K562 (cell line): ENCODE data around the gene PSPC1. TPM values are rescaled to one million over a fixed set of nuclear protein-coding genes. Genes with fewer than 3 reads are reported as not detected.

Experiments used
- ATAC-seq: fragments of 200-7000 bp; cut with Tn5 transposase; 3 replicates; pipeline ENCODE4 v1.9.1; 2020; ENCODE audit warnings: moderate library complexity
- BruUV-seq: library from RNA; stranded (reverse); fragments of 400-500 nt; replicated peaks from 2 replicates; lab custom pipeline; 2021; lab: Mats Ljungman, UMichigan
- CTCF ChIA-PET: fragments of 300-600 bp; formaldehyde crosslinking; extraction: SDS; loops from one replicate; lab custom pipeline; 2021; ENCODE audit warnings: low intra/inter-chr PET ratio; lab: Yijun Ruan, JAX
- POLR2A ChIA-PET: fragments of 300-600, 350-650 bp; sonication (Branson Sonifier 250); formaldehyde crosslinking; extraction: SDS; loops from one replicate; lab custom pipeline; 2021; ENCODE audit warnings: antibody characterized with exemption, inconsistent platforms; lab: Yijun Ruan, JAX
- DNase-seq, 4 experiments: peaks; one replicate each; pipeline versions ENCODE4 v3.0.0 to v3.0.0-alpha.2; 2011 to 2018; ENCODE audit warnings: low spot score in 3 of 4, mixed read lengths in 3 of 4; ENCODE audit errors: extremely low read depth in 1 of 4
- FAIRE-seq: peaks from 2 replicates; lab custom pipeline; 2011; peaks lifted over from hg19 to GRCh38; lab: Jason Lieb, UNC
- H2AFZ ChIP-seq: 2 replicates; pipeline ENCODE4 v1.6.0; 2011; ENCODE audit warnings: low read depth, low read length, control low read depth, inconsistent platforms
- H3K27ac ChIP-seq: fragments of 200-600 bp; 3 replicates; pipeline ENCODE4 v1.8.0; 2011; ENCODE audit warnings: low read depth, mild to moderate bottlenecking, control low read depth, inconsistent platforms, low read length, moderate library complexity, mixed read lengths; ENCODE audit errors: extremely low read depth
- H3K27me3 ChIP-seq, 2 experiments: fragments of 300-600 bp in 1 of 2; 2 replicates in 1 of 2; 3 replicates in 1 of 2; pipeline versions ENCODE4 v1.6.0 to v1.8.0; 2011; ENCODE audit warnings: inconsistent platforms in 2 of 2, low read length in 2 of 2, mild to moderate bottlenecking in 1 of 2, mixed read lengths in 1 of 2, moderate library complexity in 1 of 2; ENCODE audit not compliant: control insufficient read depth in 2 of 2, insufficient read depth in 2 of 2
- H3K36me3 ChIP-seq: fragments of 300-600 bp; 3 replicates; pipeline ENCODE4 v1.8.0; 2011; ENCODE audit warnings: mild to moderate bottlenecking, low read length, inconsistent platforms; ENCODE audit not compliant: control insufficient read depth, insufficient read depth
- H3K4me1 ChIP-seq, 2 experiments: fragments of 200-600 bp in 1 of 2; replicated peaks in 1 of 2; 2 replicates in 1 of 2; 3 replicates in 1 of 2; pipeline versions ENCODE4 v1.5.1 to v1.8.0; 2011; ENCODE audit warnings: inconsistent platforms in 2 of 2, low read length in 2 of 2, mild to moderate bottlenecking in 1 of 2, mixed read lengths in 1 of 2, moderate library complexity in 1 of 2; ENCODE audit not compliant: control insufficient read depth in 2 of 2, insufficient read depth in 2 of 2
- H3K4me2 ChIP-seq: 2 replicates; pipeline ENCODE4 v1.6.1; 2011; ENCODE audit warnings: low read length, control low read depth, inconsistent platforms, mixed read lengths; ENCODE audit not compliant: insufficient read depth
- H3K4me3 ChIP-seq: fragments of 200-600 bp; sonication (generic), shearing (Covaris generic); 2 replicates; pipeline ENCODE4 v1.5.1; 2016; ENCODE audit warnings: control low read depth, inconsistent platforms
- H3K79me2 ChIP-seq: fragments of 200-600 bp; 3 replicates; pipeline ENCODE4 v1.8.0; 2011; ENCODE audit warnings: low read length, inconsistent platforms; ENCODE audit not compliant: control insufficient read depth, insufficient read depth
- H3K9ac ChIP-seq, 2 experiments: 2 replicates each; pipeline versions ENCODE4 v1.6.0 to v1.6.1; 2011; ENCODE audit warnings: low read depth in 2 of 2, low read length in 2 of 2, control low read depth in 1 of 2, inconsistent platforms in 1 of 2, mild to moderate bottlenecking in 1 of 2, mixed read lengths in 1 of 2; ENCODE audit not compliant: insufficient read depth in 1 of 2
- H3K9me1 ChIP-seq: one replicate; pipeline ENCODE4 v1.6.0; 2011; ENCODE audit warnings: inconsistent platforms, mild to moderate bottlenecking, low read length, moderate library complexity; ENCODE audit not compliant: control insufficient read depth, insufficient read depth
- H3K9me3 ChIP-seq: replicated peaks from 2 replicates; pipeline ENCODE4 v1.5.1; 2011; ENCODE audit warnings: low read depth, low read length, inconsistent platforms; ENCODE audit not compliant: control insufficient read depth, insufficient read depth
- H4K20me1 ChIP-seq: replicated peaks from 2 replicates; pipeline ENCODE4 v1.6.1; 2011; ENCODE audit warnings: low read length, inconsistent platforms, mixed read lengths; ENCODE audit not compliant: control insufficient read depth, insufficient read depth
- ASH1L ChIP-seq: fragments of 450-650 bp; IDR thresholded peaks from 2 replicates; pipeline ENCODE4 v1.6.1; 2018; ENCODE audit warnings: borderline replicate concordance, mild to moderate bottlenecking, low read depth; ENCODE audit not compliant: partially characterized antibody
- CC2D1A ChIP-seq: fragments of 450-650 bp; IDR thresholded peaks from 2 replicates; pipeline ENCODE4 v1.6.1; 2017; ENCODE audit warnings: mild to moderate bottlenecking
- GABPB1 ChIP-seq: sonication (generic); formaldehyde crosslinking; IDR thresholded peaks from 2 replicates; pipeline ENCODE4 v1.8.0; 2022; ENCODE audit warnings: mild to moderate bottlenecking, missing genetic modification reagents
- IRF2 ChIP-seq: sonication (generic); formaldehyde crosslinking; IDR thresholded peaks from 2 replicates; pipeline ENCODE4 v1.8.1; 2022; ENCODE audit warnings: mild to moderate bottlenecking, missing genetic modification reagents
- MAFG ChIP-seq: fragments of 450-650 bp; conservative IDR thresholded peaks from 2 replicates; pipeline ENCODE4 v1.6.1; 2016; ENCODE audit warnings: missing genetic modification characterization, missing compliant biosample characterization
- POU5F1 ChIP-seq: fragments of 150-350 bp; IDR thresholded peaks from 2 replicates; pipeline ENCODE4 v1.6.1; 2014; ENCODE audit warnings: borderline replicate concordance, low read length, low read depth, mild to moderate bottlenecking; ENCODE audit not compliant: partially characterized antibody
- SMC3 ChIP-seq: conservative IDR thresholded peaks from 2 replicates; pipeline ENCODE4 v1.6.1; 2011; ENCODE audit warnings: low read depth, low read length, improper control_type of control experiment; ENCODE audit not compliant: insufficient read depth
- TEAD1 ChIP-seq, 2 experiments: fragments of 450-650 bp in 1 of 2; sonication (generic) in 1 of 2; formaldehyde crosslinking; IDR thresholded peaks; 2 replicates each; pipeline versions ENCODE4 v1.4.0 to v1.8.0; 2020 to 2022; ENCODE audit warnings: mild to moderate bottlenecking in 2 of 2, missing genetic modification reagents in 1 of 2
- TGIF2 ChIP-seq: sonication (generic); formaldehyde crosslinking; IDR thresholded peaks from 2 replicates; pipeline ENCODE4 v1.8.1; 2022; ENCODE audit warnings: mild to moderate bottlenecking, missing genetic modification reagents, moderate library complexity
- XRCC4 ChIP-seq: IDR thresholded peaks from one replicate; pipeline ENCODE4 v1.6.1; 2011; ENCODE audit not compliant: insufficient read depth, insufficient read length; ENCODE audit errors: extremely low read depth
- ZNF124 ChIP-seq: sonication (generic); formaldehyde crosslinking; IDR thresholded peaks from 2 replicates; pipeline ENCODE4 v1.8.1; 2022; ENCODE audit warnings: missing genetic modification reagents
- ZNF507 ChIP-seq: conservative IDR thresholded peaks from 2 replicates; pipeline ENCODE4 v1.6.1; 2017; ENCODE audit warnings: missing genetic modification characterization, missing compliant biosample characterization
- WGBS: fragments of 100-300 bp; shearing (Covaris generic); methylation state at CpG from one replicate; pipeline ENCODE4 v1.1.6; 2016; ENCODE audit warnings: low coverage, mixed read lengths; ENCODE audit not compliant: insufficient coverage; ENCODE audit errors: missing lambda C conversion rate; 5-methylcytosine and 5-hydroxymethylcytosine counted together
- in situ Hi-C: fragments of 300-500 bp; cut with MboI; formaldehyde crosslinking; loops from 4 replicates; pipeline ENCODE4 v1.15.0; 2018; ENCODE audit warnings: inconsistent platforms, mixed read lengths
- intact Hi-C: fragments of 100-400 bp; cut with micrococcal nuclease; formaldehyde crosslinking; loops from 2 replicates; pipeline ENCODE4 v1.14.2; 2022
- polyA plus RNA-seq, 8 experiments: library from polyadenylated mRNA; depleted of rRNA in 4 of 8; stranded (reverse) in 5 of 8; unstranded in 3 of 8; fragments of >200 nt; fragmentation: Nextera tagmentation in 2 of 8; fragmentation: Illumina TruSeq in 1 of 8; extraction: Ambion mirVana in 2 of 8; extraction: Trizol in 1 of 8; gene quantifications; 2 replicates each; pipeline versions ENCODE4 v1.2.1 to v1.2.3, GENCODE V29; 2011 to 2014; ENCODE audit warnings: inconsistent platforms in 1 of 8, missing spikeins in 1 of 8
- total RNA-seq, 7 experiments: library from RNA; depleted of rRNA in 6 of 7; stranded (reverse); fragments of >200 nt in 6 of 7; fragmentation: Illumina TruSeq in 2 of 7; extraction: Trizol in 2 of 7; gene quantifications; 2 replicates each; pipeline versions ENCODE4 v1.2.1 to v1.2.3, GENCODE V29; 2011 to 2021; ENCODE audit warnings: low replicate concordance in 1 of 7
- TF ChIP-seq, protein P1 (sequence below): fragments of 250-450 bp; sonication (Bioruptor Pico); IDR thresholded peaks from 2 replicates; pipeline ENCODE4 v1.5.0; 2020; ENCODE audit warnings: mild to moderate bottlenecking, borderline replicate concordance
- TF ChIP-seq, protein P2 (sequence below): sonication (generic); formaldehyde crosslinking; IDR thresholded peaks from 2 replicates; pipeline ENCODE4 v1.8.0; 2023; ENCODE audit warnings: missing genetic modification reagents, mild to moderate bottlenecking, borderline replicate concordance
- TF ChIP-seq, protein P3 (sequence below): IDR thresholded peaks from 2 replicates; pipeline ENCODE4 v1.6.1; 2014; ENCODE audit warnings: antibody characterized with exemption

The PSPC1 gene
- total and polyA plus RNA-seq, 9 of the 15 experiments (the other 6 are each of a cell fraction or from before 2014, with no cell fraction given): 8.6 to 60.4 (median 42.4) TPM

DNA sequence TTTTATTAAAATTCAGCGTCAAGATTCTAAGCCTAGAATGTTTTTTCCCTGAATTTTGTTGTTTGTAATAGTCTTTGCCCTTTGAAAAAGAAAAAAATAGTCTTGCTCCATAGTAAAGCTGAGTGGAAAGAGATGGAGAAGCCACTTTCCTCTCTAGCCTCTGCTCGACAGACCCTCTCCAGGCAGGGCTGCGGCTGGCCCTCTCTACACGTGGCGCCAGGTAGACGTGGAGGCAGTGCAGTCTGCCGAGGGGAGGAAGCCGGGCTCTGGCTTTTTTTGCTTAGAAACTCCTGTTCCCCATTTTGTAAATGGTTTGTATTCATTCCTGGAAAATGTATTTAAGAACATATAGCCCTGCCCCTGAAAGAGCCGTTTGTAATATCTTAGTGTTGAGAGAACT is 114.0 kb downstream of the PSPC1 start:
- H3K9me1 ChIP-seq: no peaks in the 10 kb centered on the region
- H3K4me3 ChIP-seq: no peak overlapping the region
- no peaks in the 10 kb centered on the region for H3K79me2 ChIP-seq
- no peak for DNase-seq
- H3K36me3 ChIP-seq: peaks cover 83% of the 10 kb centered on the region; the same call in 2 of the 3 replicates
- no peaks in the 10 kb centered on the region for H4K20me1 ChIP-seq
- 0 out of 5 replicates have a peak, but pooled peaks cover 0 to 2% of the 10 kb centered on the region in 2 experiments for H3K4me1 ChIP-seq
- no TSS peak for BruUV-seq
- 83% methylated on average over 5 of the region's 9 CpGs for WGBS
- FAIRE-seq: no peak
- CTCF ChIA-PET: interaction anchor here (0.6 kb wide), 1 partner anchor 15 kb away, joined by 3 read pairs; no protein-coding TSS in a partner anchor
- in situ Hi-C loops (no loop called here), intact Hi-C loops (no loop called here)
- no peak overlapping the region for H2AFZ ChIP-seq
- POLR2A ChIA-PET: no interaction called here
- H3K27ac ChIP-seq: no peak overlapping the region
- no peak for TF ChIP-seq ASH1L
- no peak for TF ChIP-seq TGIF2 (CRISPR knock-in tag)
- no peak for TF ChIP-seq GABPB1 (CRISPR knock-in tag)
- TF ChIP-seq MAFG (tag): no peak
- TF ChIP-seq ZNF124 (CRISPR knock-in tag): no peak
- TF ChIP-seq, protein P1, sequence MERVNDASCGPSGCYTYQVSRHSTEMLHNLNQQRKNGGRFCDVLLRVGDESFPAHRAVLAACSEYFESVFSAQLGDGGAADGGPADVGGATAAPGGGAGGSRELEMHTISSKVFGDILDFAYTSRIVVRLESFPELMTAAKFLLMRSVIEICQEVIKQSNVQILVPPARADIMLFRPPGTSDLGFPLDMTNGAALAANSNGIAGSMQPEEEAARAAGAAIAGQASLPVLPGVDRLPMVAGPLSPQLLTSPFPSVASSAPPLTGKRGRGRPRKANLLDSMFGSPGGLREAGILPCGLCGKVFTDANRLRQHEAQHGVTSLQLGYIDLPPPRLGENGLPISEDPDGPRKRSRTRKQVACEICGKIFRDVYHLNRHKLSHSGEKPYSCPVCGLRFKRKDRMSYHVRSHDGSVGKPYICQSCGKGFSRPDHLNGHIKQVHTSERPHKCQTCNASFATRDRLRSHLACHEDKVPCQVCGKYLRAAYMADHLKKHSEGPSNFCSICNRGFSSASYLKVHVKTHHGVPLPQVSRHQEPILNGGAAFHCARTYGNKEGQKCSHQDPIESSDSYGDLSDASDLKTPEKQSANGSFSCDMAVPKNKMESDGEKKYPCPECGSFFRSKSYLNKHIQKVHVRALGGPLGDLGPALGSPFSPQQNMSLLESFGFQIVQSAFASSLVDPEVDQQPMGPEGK (CRISPR knock-in tag): no peak
- TF ChIP-seq XRCC4: no peak
- no peak for TF ChIP-seq TEAD1 (CRISPR knock-in tag; IDR thresholded peaks at IDR 0.05)
- TF ChIP-seq, protein P2, sequence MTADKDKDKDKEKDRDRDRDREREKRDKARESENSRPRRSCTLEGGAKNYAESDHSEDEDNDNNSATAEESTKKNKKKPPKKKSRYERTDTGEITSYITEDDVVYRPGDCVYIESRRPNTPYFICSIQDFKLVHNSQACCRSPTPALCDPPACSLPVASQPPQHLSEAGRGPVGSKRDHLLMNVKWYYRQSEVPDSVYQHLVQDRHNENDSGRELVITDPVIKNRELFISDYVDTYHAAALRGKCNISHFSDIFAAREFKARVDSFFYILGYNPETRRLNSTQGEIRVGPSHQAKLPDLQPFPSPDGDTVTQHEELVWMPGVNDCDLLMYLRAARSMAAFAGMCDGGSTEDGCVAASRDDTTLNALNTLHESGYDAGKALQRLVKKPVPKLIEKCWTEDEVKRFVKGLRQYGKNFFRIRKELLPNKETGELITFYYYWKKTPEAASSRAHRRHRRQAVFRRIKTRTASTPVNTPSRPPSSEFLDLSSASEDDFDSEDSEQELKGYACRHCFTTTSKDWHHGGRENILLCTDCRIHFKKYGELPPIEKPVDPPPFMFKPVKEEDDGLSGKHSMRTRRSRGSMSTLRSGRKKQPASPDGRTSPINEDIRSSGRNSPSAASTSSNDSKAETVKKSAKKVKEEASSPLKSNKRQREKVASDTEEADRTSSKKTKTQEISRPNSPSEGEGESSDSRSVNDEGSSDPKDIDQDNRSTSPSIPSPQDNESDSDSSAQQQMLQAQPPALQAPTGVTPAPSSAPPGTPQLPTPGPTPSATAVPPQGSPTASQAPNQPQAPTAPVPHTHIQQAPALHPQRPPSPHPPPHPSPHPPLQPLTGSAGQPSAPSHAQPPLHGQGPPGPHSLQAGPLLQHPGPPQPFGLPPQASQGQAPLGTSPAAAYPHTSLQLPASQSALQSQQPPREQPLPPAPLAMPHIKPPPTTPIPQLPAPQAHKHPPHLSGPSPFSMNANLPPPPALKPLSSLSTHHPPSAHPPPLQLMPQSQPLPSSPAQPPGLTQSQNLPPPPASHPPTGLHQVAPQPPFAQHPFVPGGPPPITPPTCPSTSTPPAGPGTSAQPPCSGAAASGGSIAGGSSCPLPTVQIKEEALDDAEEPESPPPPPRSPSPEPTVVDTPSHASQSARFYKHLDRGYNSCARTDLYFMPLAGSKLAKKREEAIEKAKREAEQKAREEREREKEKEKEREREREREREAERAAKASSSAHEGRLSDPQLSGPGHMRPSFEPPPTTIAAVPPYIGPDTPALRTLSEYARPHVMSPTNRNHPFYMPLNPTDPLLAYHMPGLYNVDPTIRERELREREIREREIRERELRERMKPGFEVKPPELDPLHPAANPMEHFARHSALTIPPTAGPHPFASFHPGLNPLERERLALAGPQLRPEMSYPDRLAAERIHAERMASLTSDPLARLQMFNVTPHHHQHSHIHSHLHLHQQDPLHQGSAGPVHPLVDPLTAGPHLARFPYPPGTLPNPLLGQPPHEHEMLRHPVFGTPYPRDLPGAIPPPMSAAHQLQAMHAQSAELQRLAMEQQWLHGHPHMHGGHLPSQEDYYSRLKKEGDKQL (CRISPR knock-in tag): no peak
- TF ChIP-seq POU5F1: no peak
- no peak for TF ChIP-seq SMC3
- TF ChIP-seq, protein P3, sequence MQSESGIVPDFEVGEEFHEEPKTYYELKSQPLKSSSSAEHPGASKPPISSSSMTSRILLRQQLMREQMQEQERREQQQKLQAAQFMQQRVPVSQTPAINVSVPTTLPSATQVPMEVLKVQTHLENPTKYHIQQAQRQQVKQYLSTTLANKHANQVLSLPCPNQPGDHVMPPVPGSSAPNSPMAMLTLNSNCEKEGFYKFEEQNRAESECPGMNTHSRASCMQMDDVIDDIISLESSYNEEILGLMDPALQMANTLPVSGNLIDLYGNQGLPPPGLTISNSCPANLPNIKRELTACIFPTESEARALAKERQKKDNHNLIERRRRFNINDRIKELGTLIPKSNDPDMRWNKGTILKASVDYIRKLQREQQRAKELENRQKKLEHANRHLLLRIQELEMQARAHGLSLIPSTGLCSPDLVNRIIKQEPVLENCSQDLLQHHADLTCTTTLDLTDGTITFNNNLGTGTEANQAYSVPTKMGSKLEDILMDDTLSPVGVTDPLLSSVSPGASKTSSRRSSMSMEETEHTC: no peak
- no peak for TF ChIP-seq CC2D1A
- no peak for TF ChIP-seq IRF2 (CRISPR knock-in tag)
- no peak for TF ChIP-seq ZNF507 (tag)
- H3K9me3 ChIP-seq: no peaks in the 10 kb centered on the region
- H3K9ac ChIP-seq: no peak overlapping the region
- no peak overlapping the region for H3K4me2 ChIP-seq
- no peak for ATAC-seq
- no peaks in the 10 kb centered on the region for H3K27me3 ChIP-seq
